HG02981 (cell line): ENCODE results near the gene CNTNAP2.

ENCODE experiments used
- ATAC-seq: cut with Tn5 transposase; IDR thresholded peaks from one replicate; pipeline ENCODE4 v1.9.1; 2021; ENCODE audit warnings: mild to moderate bottlenecking, moderate library complexity; ENCODE audit not compliant: unreplicated experiment

CNTNAP2 gene

GRCh38 chr7:147298611-147299043, 1182.0 kb downstream of the CNTNAP2 start:
- ATAC-seq = no peak

- no peak for ATAC-seq
Measured at GRCh38 chr7:147300293-147300692, 1183.7 kb downstream of the CNTNAP2 start.

- no peak for ATAC-seq
Measured at GRCh38 chr7:147304376-147304775, 1187.8 kb downstream of the CNTNAP2 start.

- ATAC-seq = no peak
Measured at GRCh38 chr7:147305827-147306226, 1189.2 kb downstream of the CNTNAP2 start.

GRCh38 chr7:147308539-147308938, 1191.9 kb downstream of the CNTNAP2 start:
- no peak for ATAC-seq

GRCh38 chr7:147311336-147311735, 1194.7 kb downstream of the CNTNAP2 start:
- ATAC-seq = no peak

GRCh38 chr7:147321504-147321903, 1204.9 kb downstream of the CNTNAP2 start:
- ATAC-seq = no peak

- ATAC-seq = no peak
Measured at GRCh38 chr7:147332988-147333387, 1216.4 kb downstream of the CNTNAP2 start.

- ATAC-seq = no peak
Measured at GRCh38 chr7:147363101-147363500, 1246.5 kb downstream of the CNTNAP2 start.

- ATAC-seq = no peak
Measured at GRCh38 chr7:147376192-147376591, 1259.6 kb downstream of the CNTNAP2 start.

GRCh38 chr7:147380926-147381325, 1264.3 kb downstream of the CNTNAP2 start:
- no peak for ATAC-seq

- ATAC-seq = no peak
Measured at GRCh38 chr7:147394329-147394728, 1277.7 kb downstream of the CNTNAP2 start.

- ATAC-seq = no peak
Measured at GRCh38 chr7:147400221-147400689, 1283.7 kb downstream of the CNTNAP2 start.

GRCh38 chr7:147400925-147401324, 1284.3 kb downstream of the CNTNAP2 start:
- ATAC-seq = no peak

- no peak for ATAC-seq
Measured at GRCh38 chr7:147405621-147406020, 1289.0 kb downstream of the CNTNAP2 start.

GRCh38 chr7:147406521-147407135, 1290.0 kb downstream of the CNTNAP2 start:
- no peak for ATAC-seq

- ATAC-seq = no peak
Measured at GRCh38 chr7:147411096-147411495, 1294.5 kb downstream of the CNTNAP2 start.

GRCh38 chr7:147412109-147412508, 1295.5 kb downstream of the CNTNAP2 start:
- no peak for ATAC-seq

GRCh38 chr7:147412782-147413556, 1296.4 kb downstream of the CNTNAP2 start:
- no peak for ATAC-seq

- no peak for ATAC-seq
Measured at GRCh38 chr7:147413557-147413870, 1296.9 kb downstream of the CNTNAP2 start.

GRCh38 chr7:147415991-147416390, 1299.4 kb downstream of the CNTNAP2 start:
- no peak for ATAC-seq

- ATAC-seq = no peak
Measured at GRCh38 chr7:147418966-147419365, 1302.4 kb downstream of the CNTNAP2 start.
